Suppressor macrophage treated with lipopolysaccharide for 4 hours (primary cell): ENCODE measurements around the gene ARHGAP22.

Experiments
- DNase-seq: peaks from one replicate; pipeline ENCODE4 v3.0.0-alpha.2; 2020

Gene ARHGAP22

GRCh38 chr10:48526011-48526821 is 78.7 kb downstream of the ARHGAP22 start:
- no peak for DNase-seq

- DNase-seq, result no peak
Observed at GRCh38 chr10:48525113-48525512, 79.8 kb downstream of the ARHGAP22 start.

- peak; percentile 49 for DNase-seq
Observed at GRCh38 chr10:48523820-48524758, 80.8 kb downstream of the ARHGAP22 start.

- DNase-seq, result no peak
Observed at GRCh38 chr10:48523212-48523819, 81.6 kb downstream of the ARHGAP22 start.

- DNase-seq, result no peak
Observed at GRCh38 chr10:48522011-48522765, 82.7 kb downstream of the ARHGAP22 start.

- no peak for DNase-seq
Observed at GRCh38 chr10:48520594-48520993, 84.3 kb downstream of the ARHGAP22 start.

GRCh38 chr10:48520184-48520506 is 84.7 kb downstream of the ARHGAP22 start:
- DNase-seq, result no peak

- no peak for DNase-seq
Observed at GRCh38 chr10:48519481-48520183, 85.2 kb downstream of the ARHGAP22 start.

GRCh38 chr10:48518986-48519385 is 85.9 kb downstream of the ARHGAP22 start:
- no peak for DNase-seq

GRCh38 chr10:48517911-48518811 is 86.7 kb downstream of the ARHGAP22 start:
- DNase-seq, result peak; percentile 81

- no peak for DNase-seq
Observed at GRCh38 chr10:48517482-48517881, 87.4 kb downstream of the ARHGAP22 start.

GRCh38 chr10:48516911-48517310 is 88.0 kb downstream of the ARHGAP22 start:
- DNase-seq, result peak; percentile 78

- no peak for DNase-seq
Observed at GRCh38 chr10:48514916-48515315, 90.0 kb downstream of the ARHGAP22 start.

GRCh38 chr10:48514255-48514654 is 90.6 kb downstream of the ARHGAP22 start:
- no peak for DNase-seq

GRCh38 chr10:48512861-48513260 is 92.0 kb downstream of the ARHGAP22 start:
- DNase-seq, result peak; percentile 77

- peak; percentile 94 for DNase-seq
Observed at GRCh38 chr10:48511875-48512231, 93.0 kb downstream of the ARHGAP22 start.

- DNase-seq, result peak; percentile 42
Observed at GRCh38 chr10:48511066-48511874, 93.6 kb downstream of the ARHGAP22 start.

- DNase-seq, result peak; percentile 40
Observed at GRCh38 chr10:48509974-48510692, 94.7 kb downstream of the ARHGAP22 start.
